8988T (cell line): ENCODE data around the gene EFNA3.
A peak's percentile ranks its signal among the peaks of the same experiment; 100 is the strongest.

Source experiments
- DNase-seq: peaks from one replicate; pipeline ENCODE4 v3.0.0; 2011

The EFNA3 gene

GRCh38 chr1:155070158-155070621 lies 8.4 kb upstream of the EFNA3 start:
- DNase-seq, result no peak

- no peak for DNase-seq
Observed at GRCh38 chr1:155070721-155071569, 7.7 kb upstream of the EFNA3 start.

- DNase-seq, result no peak
Observed at GRCh38 chr1:155071701-155072100, 6.9 kb upstream of the EFNA3 start.

- no peak for DNase-seq
Observed at GRCh38 chr1:155072531-155073289, 5.9 kb upstream of the EFNA3 start.

- no peak for DNase-seq
Observed at GRCh38 chr1:155073377-155074242, 5.0 kb upstream of the EFNA3 start.

- DNase-seq, result no peak
Observed at GRCh38 chr1:155075535-155075934, 3.1 kb upstream of the EFNA3 start.

GRCh38 chr1:155076371-155076770 lies 2.3 kb upstream of the EFNA3 start:
- no peak for DNase-seq

GRCh38 chr1:155077346-155077745 lies 1.3 kb upstream of the EFNA3 start:
- no peak for DNase-seq

GRCh38 chr1:155077758-155078445 lies 735 bp upstream of the EFNA3 start:
- DNase-seq, result no peak

GRCh38 chr1:155079210-155079486 lies 511 bp downstream of the EFNA3 start:
- no peak for DNase-seq

GRCh38 chr1:155079487-155080311 lies 1.1 kb downstream of the EFNA3 start:
- DNase-seq, result peak; percentile 77

GRCh38 chr1:155080312-155081228 lies 1.9 kb downstream of the EFNA3 start:
- DNase-seq, result peak; percentile 80

GRCh38 chr1:155081472-155082300 lies 3.0 kb downstream of the EFNA3 start:
- no peak for DNase-seq

GRCh38 chr1:155082301-155083051 lies 3.8 kb downstream of the EFNA3 start:
- no peak for DNase-seq

- DNase-seq, result no peak
Observed at GRCh38 chr1:155083052-155083541, 4.5 kb downstream of the EFNA3 start.

- no peak for DNase-seq
Observed at GRCh38 chr1:155083865-155084721, 5.5 kb downstream of the EFNA3 start.

- DNase-seq, result peak; percentile 98
Observed at GRCh38 chr1:155084722-155085503, 6.3 kb downstream of the EFNA3 start.
